GM12878 (cell line): Measurements from ENCODE around the gene OTOF.

Source experiments
- BCL11A ChIP-seq: IDR thresholded peaks from 2 replicates; pipeline ENCODE4 v1.6.1; 2011; ENCODE audit warnings: low read depth, low read length
- CTCF ChIP-seq, 3 experiments: IDR thresholded peaks in 2 of 3; conservative IDR thresholded peaks in 1 of 3; 2 replicates each; pipeline ENCODE4 v1.5.1; 2011; ENCODE audit warnings: low read depth in 3 of 3, low read length in 3 of 3, mild to moderate bottlenecking in 3 of 3, control low read depth in 2 of 3, moderate library complexity in 2 of 3, inconsistent platforms in 1 of 3, mixed read lengths in 1 of 3; ENCODE audit not compliant: control insufficient read depth in 2 of 3, insufficient read depth in 1 of 3; ENCODE audit errors: extremely low read depth in 1 of 3
- HDAC2 ChIP-seq: fragments of 200-600 bp; sonication (generic); IDR thresholded peaks from 2 replicates; pipeline ENCODE4 v1.6.1; 2017
- IKZF2 ChIP-seq, 2 experiments: fragments of 450-650 bp; IDR thresholded peaks; 2 replicates each; pipeline ENCODE4 v1.6.1; 2017; ENCODE audit warnings: mild to moderate bottlenecking in 2 of 2, moderate library complexity in 2 of 2
- MTA2 ChIP-seq: fragments of 450-650 bp; IDR thresholded peaks from 2 replicates; pipeline ENCODE4 v1.6.1; 2016; ENCODE audit warnings: low read depth, mild to moderate bottlenecking, moderate library complexity
- PBX3 ChIP-seq: IDR thresholded peaks from 2 replicates; pipeline ENCODE4 v1.6.1; 2011; ENCODE audit warnings: mild to moderate bottlenecking, low read depth, low read length, moderate library complexity; ENCODE audit not compliant: insufficient replicate concordance
- POLR2A ChIP-seq: IDR thresholded peaks from 2 replicates; pipeline ENCODE4 v1.6.1; 2011; ENCODE audit warnings: low read depth, mild to moderate bottlenecking, low read length
- POLR2AphosphoS2 ChIP-seq: IDR thresholded peaks from 2 replicates; pipeline ENCODE4 v1.6.1; 2011; ENCODE audit warnings: low read depth, mild to moderate bottlenecking, low read length, improper control_type of control experiment, moderate library complexity
- POLR2AphosphoS5 ChIP-seq: IDR thresholded peaks from 2 replicates; pipeline ENCODE4 v1.6.1; 2011; ENCODE audit warnings: mild to moderate bottlenecking, low read length, inconsistent platforms
- RAD21 ChIP-seq: IDR thresholded peaks from 2 replicates; pipeline ENCODE4 v1.6.1; 2011; ENCODE audit warnings: mild to moderate bottlenecking, low read depth, low read length, moderate library complexity; ENCODE audit not compliant: insufficient read depth
- SUPT20H ChIP-seq: IDR thresholded peaks from 2 replicates; pipeline ENCODE4 v1.6.1; 2011; ENCODE audit warnings: low read depth, mild to moderate bottlenecking, low read length, moderate library complexity, borderline replicate concordance; ENCODE audit not compliant: control insufficient read depth
- SUZ12 ChIP-seq: fragments of 200-600 bp; sonication (generic); IDR thresholded peaks from one replicate; pipeline ENCODE4 v1.6.1; 2018; ENCODE audit warnings: antibody characterized with exemption, mild to moderate bottlenecking; ENCODE audit not compliant: unreplicated experiment

GRCh38 chr2:26494199-26494598 lies 16.3 kb upstream of the OTOF start:
- TF ChIP-seq HDAC2: no peak
- no peak for TF ChIP-seq SUZ12
- TF ChIP-seq CTCF (IDR thresholded peaks at IDR 0.05 in 2 of 3, conservative IDR thresholded peaks at IDR 0.05 in 1 of 3; ENCODE audit: control insufficient read depth in 2 of 3, extremely low read depth in 1 of 3, insufficient read depth in 1 of 3, low read depth in 3 of 3, low read length in 3 of 3): no peak
- TF ChIP-seq BCL11A: no peak
- no peak for TF ChIP-seq SUPT20H
- TF ChIP-seq PBX3: no peak
- TF ChIP-seq POLR2AphosphoS5: no peak
- no peak for TF ChIP-seq POLR2A
- no peak for TF ChIP-seq RAD21
- no peak for TF ChIP-seq POLR2AphosphoS2
- TF ChIP-seq IKZF2 (IDR thresholded peaks at IDR 0.05): no peak
- TF ChIP-seq MTA2: no peak
